Lower lobe of right lung (tissue), 2 donors: ENCODE measurements around the gene ARIH2. TPM values are rescaled to one million over a fixed set of nuclear protein-coding genes. Genes with fewer than 3 reads are reported as not detected.
A peak's percentile ranks its signal among the peaks of the same experiment; 100 is the strongest.

ENCODE experiments used
- ATAC-seq, 2 donors: fragments of 200-7000 bp; cut with Tn5 transposase; one replicate each; pipeline ENCODE4 v1.9.1; 2020 to 2022; ENCODE audit warnings: mild to moderate bottlenecking in 2 of 2, moderate library complexity in 2 of 2
- DNase-seq: peaks from one replicate; pipeline ENCODE4 v3.0.0-alpha.2; 2020
- H3K27ac ChIP-seq: fragments of 200-600 bp; one replicate; pipeline ENCODE4 v1.8.0; 2022
- H3K27me3 ChIP-seq: fragments of 200-600 bp; one replicate; pipeline ENCODE4 v1.8.0; 2022; ENCODE audit warnings: low read depth
- H3K36me3 ChIP-seq: fragments of 200-600 bp; one replicate; pipeline ENCODE4 v1.8.0; 2022; ENCODE audit warnings: mild to moderate bottlenecking
- H3K4me1 ChIP-seq: fragments of 200-600 bp; one replicate; pipeline ENCODE4 v1.8.0; 2022
- H3K4me3 ChIP-seq: fragments of 200-600 bp; one replicate; pipeline ENCODE4 v1.8.0; 2022; ENCODE audit warnings: mild to moderate bottlenecking
- H3K9me3 ChIP-seq: fragments of 200-600 bp; one replicate; pipeline ENCODE4 v1.8.0; 2022
- CTCF ChIP-seq: fragments of 200-600 bp; IDR thresholded peaks from one replicate; pipeline ENCODE4 v1.8.0; 2022; ENCODE audit warnings: antibody characterized with exemption, mild to moderate bottlenecking
- intact Hi-C: fragments of 100-400 bp; cut with DNase I; formaldehyde crosslinking; loops from one replicate; pipeline ENCODE4 v1.11.0; 2022
- total RNA-seq: library from RNA; stranded (reverse); fragmentation: NEBNext Ultra II Directional; extraction: Animal tissue kit (Norgen Biotek cat#: 25700); gene quantifications from one replicate; pipeline ENCODE4 v1.2.1, GENCODE V29; 2021
- donor health status: DM: no; HTN: yes; CAD: no; lungs with severe emphysema.

ARIH2 gene
- total RNA-seq, 1 donor from 2014 or later = 87.4 TPM

GRCh38 chr3:48881652-48882114 is 37.0 kb upstream of the ARIH2 start:
- H3K4me3 ChIP-seq = no peak overlapping the region
- no peak overlapping the region for H3K27ac ChIP-seq
- peaks cover 75% of the 10 kb centered on the region for H3K36me3 ChIP-seq
- no peak for ATAC-seq
- DNase-seq = no peak
- TF ChIP-seq CTCF = no peak
- H3K9me3 ChIP-seq = no peaks in the 10 kb centered on the region
- no peaks in the 10 kb centered on the region for H3K27me3 ChIP-seq
- H3K4me1 ChIP-seq = no peaks in the 10 kb centered on the region
- intact Hi-C loops = no loop called here

- no peak for TF ChIP-seq CTCF
Measured at GRCh38 chr3:48885753-48886152, 32.9 kb upstream of the ARIH2 start.

GRCh38 chr3:48891606-48892005 is 27.0 kb upstream of the ARIH2 start:
- Histone ChIP-seq H3K9me3 (no peaks in the 10 kb centered on the region), H3K4me1 (peaks cover 6% of the 10 kb centered on the region), H3K27me3 (no peaks in the 10 kb centered on the region), H3K36me3 (peaks cover 34% of the 10 kb centered on the region), H3K27ac (no peak overlapping the region), H3K4me3 (no peak overlapping the region)
- intact Hi-C loops = no loop called here
- DNase-seq (no peak), ATAC-seq (no peak)
- no peak for TF ChIP-seq CTCF

More at GRCh38 chr3:48885753-48886152, 32.9 kb upstream of the ARIH2 start:
- intact Hi-C loops = no loop called here
- Histone ChIP-seq H3K27me3 (no peaks in the 10 kb centered on the region), H3K4me3 (no peak overlapping the region), H3K9me3 (no peaks in the 10 kb centered on the region), H3K4me1 (no peaks in the 10 kb centered on the region), H3K36me3 (peaks cover 62% of the 10 kb centered on the region), H3K27ac (no peak overlapping the region)
- no peak for ATAC-seq
- no peak for DNase-seq

- Histone ChIP-seq H3K36me3 (peaks cover 11% of the 10 kb centered on the region), H3K4me1 (peaks cover 28% of the 10 kb centered on the region), H3K27ac (no peak overlapping the region), H3K9me3 (no peaks in the 10 kb centered on the region), H3K27me3 (no peaks in the 10 kb centered on the region), H3K4me3 (no peak overlapping the region)
- DNase-seq (no peak), ATAC-seq (no peak)
- intact Hi-C loops = no loop called here
- TF ChIP-seq CTCF = no peak
Measured at GRCh38 chr3:48894516-48894915, 24.1 kb upstream of the ARIH2 start.

GRCh38 chr3:48896936-48897335 is 21.7 kb upstream of the ARIH2 start:
- no peaks in the 10 kb centered on the region for H3K27me3 ChIP-seq
- H3K36me3 ChIP-seq = peaks cover 3% of the 10 kb centered on the region
- DNase-seq (no peak), ATAC-seq (no peak)
- H3K4me1 ChIP-seq = peaks cover 29% of the 10 kb centered on the region
- H3K9me3 ChIP-seq = no peaks in the 10 kb centered on the region
- H3K4me3 ChIP-seq = peak overlapping the region; percentile 89
- TF ChIP-seq CTCF = no peak
- H3K27ac ChIP-seq = no peak overlapping the region
- intact Hi-C loops = no loop called here
